LoVo (cell line): ENCODE measurements around the gene FAM168A.
A peak's percentile ranks its signal among the peaks of the same experiment; 100 is the strongest.

Experiments used
- DNase-seq: peaks from one replicate; pipeline ENCODE4 v3.0.0-alpha.2; 2016; ENCODE audit warnings: low spot score

Gene FAM168A

GRCh38 chr11:73597956-73598718 lies at the start of gene FAM168A:
Gene FAM168A, minus strand, starts transcription at chr11:73598112. Its CDS starts 129,638 bp downstream, at chr11:73468474.
- DNase-seq = peak; percentile 94

- DNase-seq = peak; percentile 59
Observed at GRCh38 chr11:73647459-73648100, 49.7 kb upstream of the FAM168A start.

GRCh38 chr11:73645972-73646631 lies 48.2 kb upstream of the FAM168A start, which contains the start of gene PLEKHB1:
Gene PLEKHB1, plus strand, starts transcription at chr11:73646581. Its CDS starts 28 bp downstream, at chr11:73646609.
- DNase-seq = no peak

GRCh38 chr11:73645121-73645969 lies 47.4 kb upstream of the FAM168A start:
- no peak for DNase-seq

- no peak for DNase-seq
Observed at GRCh38 chr11:73641668-73642067, 43.8 kb upstream of the FAM168A start.

GRCh38 chr11:73640592-73640991 lies 42.7 kb upstream of the FAM168A start:
- DNase-seq = no peak

- no peak for DNase-seq
Observed at GRCh38 chr11:73637012-73637411, 39.1 kb upstream of the FAM168A start.

- DNase-seq = no peak
Observed at GRCh38 chr11:73636249-73636648, 38.3 kb upstream of the FAM168A start.

GRCh38 chr11:73635721-73636120 lies 37.8 kb upstream of the FAM168A start:
- DNase-seq = no peak

- no peak for DNase-seq
Observed at GRCh38 chr11:73633999-73634398, 36.1 kb upstream of the FAM168A start.

GRCh38 chr11:73632996-73633395 lies 35.1 kb upstream of the FAM168A start:
- no peak for DNase-seq

GRCh38 chr11:73629907-73630306 lies 32.0 kb upstream of the FAM168A start:
- no peak for DNase-seq

- DNase-seq = peak; percentile 81
Observed at GRCh38 chr11:73625696-73626318, 27.9 kb upstream of the FAM168A start.

GRCh38 chr11:73623686-73624085 lies 25.8 kb upstream of the FAM168A start:
- no peak for DNase-seq

- no peak for DNase-seq
Observed at GRCh38 chr11:73622926-73623593, 25.1 kb upstream of the FAM168A start.

GRCh38 chr11:73614591-73614990 lies 16.7 kb upstream of the FAM168A start:
- DNase-seq = no peak

GRCh38 chr11:73612601-73613140 lies 14.8 kb upstream of the FAM168A start:
- no peak for DNase-seq

GRCh38 chr11:73598719-73599379 lies 937 bp upstream of the FAM168A start:
- DNase-seq = no peak

GRCh38 chr11:73597336-73597955 lies 466 bp downstream of the FAM168A start:
- no peak for DNase-seq

- no peak for DNase-seq
Observed at GRCh38 chr11:73596547-73596946, 1.4 kb downstream of the FAM168A start.
